ENCODE measurements around the gene LRRC26.
"Not testable (repeated sequence)": the region's sequence is repeated elsewhere in the genome, so short reads cannot be mapped to it uniquely, and the experiment has no call there.

Gene LRRC26

GRCh38 chr9:137121927-137122795, 47.7 kb downstream of the LRRC26 start:
- in situ Hi-C loops (cut with MboI; ENCODE audit: low sequenced_read_pairs): not testable (repeated sequence)
